Activated naive CD8-positive, alpha-beta T cell treated with anti-CD3 and anti-CD28 coated beads, Interleukin-2, amount 50 U/mL, for 16 hours (primary cell): ENCODE results near the gene COL5A2.

Source experiments
- DNase-seq: peaks from one replicate; pipeline ENCODE4 v3.0.0-alpha.2; 2020; ENCODE audit warnings: low read depth, low spot score

The COL5A2 gene

DNA sequence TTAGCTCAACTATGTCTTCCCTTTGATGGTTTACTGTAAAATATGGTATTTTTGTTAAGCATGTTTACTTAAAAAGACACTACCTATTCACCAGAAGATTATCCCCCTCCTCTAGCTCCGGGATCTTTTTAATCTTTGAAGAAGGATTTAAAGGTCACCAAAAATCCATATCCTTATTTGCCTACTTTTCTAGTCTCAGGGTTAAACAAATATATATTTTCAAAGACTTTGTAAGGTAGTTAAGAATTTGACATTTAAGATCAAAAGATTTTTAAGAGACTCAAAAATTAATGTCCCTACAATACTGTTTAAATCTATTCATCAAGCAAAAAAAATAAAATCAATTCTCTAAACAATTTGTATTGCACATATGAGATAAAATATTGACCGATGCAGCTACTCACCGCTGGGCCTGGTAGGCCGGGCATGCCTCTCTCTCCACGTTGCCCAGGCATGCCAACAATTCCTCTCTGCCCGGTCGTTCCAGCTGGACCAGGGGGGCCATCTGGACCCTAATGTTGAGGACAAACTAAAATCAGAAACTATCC is 129.3 kb downstream of the COL5A2 start:
- no peak for DNase-seq

GRCh38 chr2:189049709-189050164 is 129.8 kb downstream of the COL5A2 start:
- no peak for DNase-seq

DNA sequence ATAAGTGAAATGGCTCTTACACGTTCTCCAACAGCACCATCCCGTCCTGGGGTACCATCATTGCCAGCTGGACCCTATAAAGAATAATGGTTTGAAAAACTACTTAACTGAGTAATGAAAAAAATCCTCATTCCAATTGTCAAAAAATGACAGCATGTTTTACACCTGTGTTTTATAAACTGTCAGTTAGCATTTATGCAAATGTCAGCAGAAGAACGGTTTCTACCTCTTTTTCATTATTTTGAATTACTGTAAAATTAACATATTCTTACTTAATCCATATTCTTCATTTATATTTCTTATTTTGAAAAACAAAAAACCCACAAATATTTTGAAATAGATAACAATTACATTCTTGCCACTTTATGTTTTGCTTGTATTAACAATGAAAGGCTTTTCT is 131.4 kb downstream of the COL5A2 start:
- DNase-seq, result no peak

- no peak for DNase-seq
Measured at GRCh38 chr2:189047171-189047888, 132.2 kb downstream of the COL5A2 start.

DNA sequence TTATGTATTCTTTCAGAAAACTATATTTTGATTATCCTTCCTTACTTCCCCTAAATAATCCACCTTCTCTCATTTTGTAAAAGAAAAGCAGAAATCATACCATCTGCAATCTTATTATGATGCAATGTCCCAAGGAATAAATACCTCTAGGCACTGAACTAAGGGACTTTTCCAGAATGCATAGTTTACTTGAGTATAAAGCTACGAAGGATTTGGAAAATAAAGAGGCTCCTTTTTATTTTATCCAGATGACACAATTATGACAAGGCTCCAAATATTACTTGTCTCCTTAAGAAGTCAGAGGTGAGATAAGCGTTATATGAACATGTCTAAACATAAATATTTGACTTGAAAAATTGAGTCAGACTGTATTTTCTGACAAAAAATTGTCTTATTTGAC is 133.2 kb downstream of the COL5A2 start:
- no peak for DNase-seq

GRCh38 chr2:189045836-189046235 is 133.7 kb downstream of the COL5A2 start:
- DNase-seq, result no peak

DNA sequence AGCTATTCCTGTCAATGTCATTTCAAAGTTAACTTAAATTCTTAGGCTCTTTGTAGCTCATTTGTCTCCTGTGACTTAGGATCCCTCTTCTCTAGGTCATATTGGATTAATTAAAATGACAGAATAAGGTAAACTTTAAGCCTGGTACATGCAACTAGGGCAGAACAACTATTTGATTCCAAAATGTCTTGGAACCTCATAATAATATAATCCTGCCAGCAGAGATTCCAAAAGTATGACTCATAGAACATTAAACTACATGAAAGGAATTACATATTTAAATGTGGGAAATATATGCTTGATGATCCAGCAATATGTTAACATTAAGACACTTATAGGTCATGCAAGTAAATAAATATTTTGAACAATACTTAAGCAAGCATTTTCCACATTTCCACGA is 142.0 kb downstream of the COL5A2 start:
- no peak for DNase-seq

DNA sequence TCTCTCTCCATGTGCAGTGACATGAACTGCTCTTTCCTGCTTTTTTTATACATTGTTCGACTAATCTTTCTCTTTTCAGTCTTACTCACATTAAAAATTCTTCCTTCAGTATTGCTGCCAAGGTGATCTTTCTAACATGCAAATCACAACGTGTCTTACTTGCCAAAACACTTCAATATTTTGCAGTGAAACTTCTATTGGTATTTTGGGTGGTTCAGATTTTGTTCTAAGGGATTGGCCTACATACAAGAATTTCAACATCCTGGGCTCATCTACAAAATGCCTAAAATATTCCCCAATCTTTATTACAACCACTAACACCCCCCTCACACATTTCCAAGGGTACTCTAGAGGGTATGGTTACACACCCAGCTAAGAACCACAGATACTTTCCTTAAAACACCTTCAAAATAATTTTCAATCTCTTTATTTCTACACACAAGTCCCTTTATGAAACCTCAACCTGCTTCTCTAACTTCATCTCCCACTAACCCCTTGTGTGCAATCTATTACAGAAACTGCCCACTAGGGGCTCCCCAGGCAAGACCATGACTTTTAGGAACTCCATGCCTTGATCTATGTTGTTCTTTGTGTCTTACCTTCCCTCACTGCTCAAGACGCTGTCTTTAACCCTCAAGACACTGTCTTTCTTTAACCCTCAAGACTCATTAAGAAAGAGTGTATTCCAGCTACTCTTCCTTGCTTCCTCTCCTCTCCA is 154.5 kb downstream of the COL5A2 start:
- no peak for DNase-seq

DNA sequence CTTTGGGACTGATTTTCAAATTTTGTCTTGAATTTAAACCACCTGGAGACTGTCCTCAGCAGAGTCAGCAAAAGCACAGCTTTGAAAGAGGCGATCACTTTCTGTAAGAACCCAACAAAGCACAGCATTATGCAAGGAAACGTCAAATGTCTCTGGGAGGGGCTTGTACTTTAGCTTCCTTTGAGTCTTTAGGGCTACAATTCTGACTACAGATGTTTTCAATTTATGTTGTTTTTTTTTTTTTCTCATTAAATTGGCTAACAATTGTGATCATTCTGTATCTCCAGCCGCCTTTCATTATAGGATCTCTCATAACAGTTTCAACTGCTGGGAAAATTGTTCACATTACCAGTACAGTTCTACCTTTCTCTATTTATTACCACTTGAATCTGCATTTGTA is 157.1 kb downstream of the COL5A2 start:
- DNase-seq, result no peak

DNA sequence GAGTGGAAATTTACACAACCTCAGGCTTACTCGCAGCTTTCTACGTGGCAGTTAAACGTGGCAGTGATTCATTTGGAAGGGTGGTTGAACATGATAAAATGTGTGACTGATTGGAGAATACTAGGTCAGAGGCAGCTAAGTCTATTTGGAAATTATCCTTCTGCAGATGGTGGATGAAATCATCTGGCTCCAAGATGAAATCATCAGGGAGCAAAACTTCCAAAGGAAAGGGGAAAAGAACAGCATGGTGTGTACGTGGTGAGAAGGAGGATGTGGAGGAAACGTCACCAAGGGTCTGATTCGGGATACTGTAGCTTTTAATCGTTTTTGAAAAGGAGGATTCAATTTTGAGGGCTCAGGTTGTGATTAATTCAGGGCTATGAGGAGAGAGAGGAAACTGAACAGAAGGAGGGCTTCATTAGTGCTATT is 157.5 kb downstream of the COL5A2 start:
- DNase-seq, result no peak

DNA sequence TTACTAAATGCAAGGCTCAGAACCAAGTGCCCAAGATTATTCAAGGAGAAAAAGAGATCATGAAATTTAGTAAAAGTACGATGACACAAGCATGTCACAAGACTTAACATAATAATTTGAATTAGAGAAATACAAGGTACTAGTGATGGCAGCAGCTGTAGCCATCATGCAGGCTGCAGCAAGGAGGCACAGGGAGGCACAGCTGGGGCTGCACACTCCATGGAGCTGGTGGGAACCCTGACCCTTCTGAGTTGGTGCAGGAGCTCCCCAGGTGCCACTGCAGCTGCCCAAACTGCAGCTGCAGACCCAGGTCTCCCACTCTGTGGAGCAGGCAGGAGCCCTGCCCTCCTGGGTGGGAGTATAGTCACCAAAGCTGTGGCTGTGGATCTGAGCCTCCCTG is 159.4 kb downstream of the COL5A2 start:
- no peak for DNase-seq

DNA sequence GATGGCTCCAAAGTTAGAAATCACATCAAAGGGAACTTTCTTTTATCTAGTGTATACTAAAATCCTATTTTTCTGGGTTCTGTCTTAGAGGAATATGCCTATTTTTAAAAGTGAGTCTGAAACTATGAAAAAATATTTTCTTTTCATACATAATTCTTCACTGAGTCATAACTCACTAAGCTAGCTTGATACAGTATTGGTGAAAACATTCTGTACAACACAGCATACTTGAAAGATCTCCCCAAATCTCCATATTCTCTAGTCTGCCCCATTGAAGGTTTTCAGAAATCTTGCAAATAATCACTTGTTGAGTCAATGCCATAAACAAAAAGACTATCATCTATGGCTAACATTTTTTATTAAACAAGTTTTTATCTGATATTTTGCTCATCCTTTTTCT is 160.9 kb downstream of the COL5A2 start:
- no peak for DNase-seq

- no peak for DNase-seq
Measured at GRCh38 chr2:189016311-189016861, 163.2 kb downstream of the COL5A2 start.

DNA sequence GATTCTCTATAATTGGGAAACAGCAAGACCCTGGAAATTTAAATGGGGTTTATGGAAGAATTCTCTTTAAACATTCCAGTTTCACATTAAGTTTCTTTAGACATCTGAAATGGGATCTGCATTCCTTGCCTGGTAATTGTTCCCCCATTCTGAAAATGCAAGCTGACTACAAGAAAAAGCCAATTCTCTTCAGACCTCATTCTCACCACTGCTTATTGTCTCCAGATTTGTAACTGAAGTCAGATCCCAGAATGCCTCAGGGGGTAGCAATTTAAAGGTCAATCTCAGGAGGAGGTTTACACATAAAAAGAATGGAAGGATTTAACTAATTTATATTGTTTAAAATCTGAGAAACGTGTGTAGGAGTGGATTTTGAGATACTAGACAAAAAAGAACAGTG is 164.2 kb downstream of the COL5A2 start:
- DNase-seq, result no peak

- DNase-seq, result no peak
Measured at GRCh38 chr2:189014449-189015138, 165.0 kb downstream of the COL5A2 start.

GRCh38 chr2:189013671-189014448 is 165.7 kb downstream of the COL5A2 start:
- no peak for DNase-seq

GRCh38 chr2:189013031-189013430 is 166.5 kb downstream of the COL5A2 start:
- DNase-seq, result no peak

DNA sequence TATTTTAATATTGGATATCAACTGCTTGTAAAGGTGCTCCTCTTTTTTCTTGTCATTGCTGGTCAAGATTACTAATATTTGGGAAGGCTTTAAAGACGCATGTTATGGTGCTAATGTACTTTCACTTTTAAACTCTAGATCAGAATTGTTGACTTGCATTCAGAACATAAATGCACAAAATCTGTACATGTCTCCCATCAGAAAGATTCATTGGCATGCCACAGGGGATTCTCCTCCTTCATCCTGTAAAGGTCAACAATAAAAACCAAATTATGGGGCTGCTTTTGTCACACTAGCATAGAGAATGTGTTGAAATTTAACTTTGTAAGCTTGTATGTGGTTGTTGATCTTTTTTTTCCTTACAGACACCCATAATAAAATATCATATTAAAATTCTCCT is 167.2 kb downstream of the COL5A2 start:
- no peak for DNase-seq

GRCh38 chr2:189010536-189010935 is 169.0 kb downstream of the COL5A2 start:
- no peak for DNase-seq

- DNase-seq, result no peak
Measured at GRCh38 chr2:189008555-189009262, 170.9 kb downstream of the COL5A2 start.

DNA sequence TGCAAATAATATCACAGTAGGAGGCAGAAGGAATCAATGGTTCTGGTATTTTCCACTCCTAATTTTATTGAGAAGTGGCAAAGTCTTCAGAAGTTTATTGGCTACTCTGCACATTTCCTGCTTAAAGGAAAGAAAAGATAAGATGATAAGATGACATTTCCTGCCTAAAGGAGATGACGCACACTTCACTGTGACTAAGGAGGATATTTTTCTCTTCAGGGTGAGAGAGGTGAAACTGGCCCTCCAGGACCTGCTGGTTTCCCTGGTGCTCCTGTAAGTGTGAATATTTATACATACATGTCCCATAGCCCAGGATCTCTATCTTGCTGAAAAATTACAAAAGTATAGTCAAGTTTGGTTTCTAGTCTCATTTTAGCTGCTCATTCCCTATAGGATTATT is 177.5 kb downstream of the COL5A2 start:
- DNase-seq, result no peak
